ENCODE data around the gene DNAI7. TPM values are rescaled to one million over a fixed set of nuclear protein-coding genes. Genes with fewer than 3 reads are reported as not detected.

Gene DNAI7
- total RNA-seq, 2 experiments from 2014 or later: 0.36 TPM; not detected in 1

- Mint-ChIP-seq H3K27me3 (peaks cover 1% of the 10 kb centered on the region), H3K4me1 (ENCODE audit: low read depth) (peaks cover 17% of the 10 kb centered on the region), H3K27ac (no peak overlapping the region), H3K4me3 (no peak overlapping the region), H3K36me3 (ENCODE audit: low read depth) (no peaks in the 10 kb centered on the region), H3K9me3 (no peaks in the 10 kb centered on the region)
- DNase-seq: no peak
- no peak overlapping the region for H3K27ac ChIP-seq (ENCODE audit: low read depth in 1 of 2, low read length in 2 of 2)
- no peak for ATAC-seq (ENCODE audit: poor library complexity)
- ChIA-PET CTCF (no interaction called here), POLR2A (no interaction called here)
- H3K9me3 ChIP-seq (ENCODE audit: control insufficient read depth in 1 of 2, insufficient read depth in 1 of 2, low read length in 2 of 2): no peaks in the 10 kb centered on the region
- H3K4me1 ChIP-seq (ENCODE audit: insufficient read depth, low read length): no peaks in the 10 kb centered on the region
- no peaks in the 10 kb centered on the region for H3K27me3 ChIP-seq (ENCODE audit: control insufficient read depth in 1 of 2, insufficient read depth in 2 of 2, low read length in 2 of 2)
- intact Hi-C loops (cut with DNase I, micrococcal nuclease): no loop called here
- no peak overlapping the region for H3K4me3 ChIP-seq (ENCODE audit: low read length)
- H3K36me3 ChIP-seq (ENCODE audit: insufficient read depth, low read length): no peaks in the 10 kb centered on the region
- no peak for TF ChIP-seq CTCF (IDR thresholded peaks at IDR 0.05)
Measured at GRCh38 chr12:25182765-25183164, 12.2 kb downstream of the DNAI7 start.

GRCh38 chr12:25162866-25163265 is 32.1 kb downstream of the DNAI7 start:
- no peaks in the 10 kb centered on the region for H3K9me3 Mint-ChIP-seq
- H3K4me3 Mint-ChIP-seq: no peak overlapping the region
- Histone ChIP-seq H3K4me1 (ENCODE audit: insufficient read depth, low read length) (no peaks in the 10 kb centered on the region), H3K4me3 (ENCODE audit: low read length) (no peak overlapping the region), H3K27me3 (ENCODE audit: control insufficient read depth in 1 of 2, insufficient read depth in 2 of 2, low read length in 2 of 2) (no peaks in the 10 kb centered on the region), H3K9me3 (ENCODE audit: control insufficient read depth in 1 of 2, insufficient read depth in 1 of 2, low read length in 2 of 2) (no peaks in the 10 kb centered on the region), H3K27ac (ENCODE audit: low read depth in 1 of 2, low read length in 2 of 2) (no peak overlapping the region), H3K36me3 (ENCODE audit: insufficient read depth, low read length) (no peaks in the 10 kb centered on the region)
- no peak for TF ChIP-seq CTCF (IDR thresholded peaks at IDR 0.05)
- ChIA-PET POLR2A (no interaction called here), CTCF (no interaction called here)
- no peaks in the 10 kb centered on the region for H3K36me3 Mint-ChIP-seq (ENCODE audit: low read depth)
- H3K4me1 Mint-ChIP-seq (ENCODE audit: low read depth): no peaks in the 10 kb centered on the region
- H3K27ac Mint-ChIP-seq: no peak overlapping the region
- H3K27me3 Mint-ChIP-seq: no peaks in the 10 kb centered on the region
- intact Hi-C loops (cut with DNase I, micrococcal nuclease): no loop called here
- no peak for ATAC-seq (ENCODE audit: poor library complexity)
- DNase-seq: no peak

GRCh38 chr12:25156061-25156460 is 38.9 kb downstream of the DNAI7 start:
- TF ChIP-seq CTCF (IDR thresholded peaks at IDR 0.05): no peak
- peaks cover 7% of the 10 kb centered on the region for H3K4me1 Mint-ChIP-seq (ENCODE audit: low read depth)
- no peak overlapping the region for H3K4me3 ChIP-seq (ENCODE audit: low read length)
- no peak for DNase-seq
- no peaks in the 10 kb centered on the region for H3K4me1 ChIP-seq (ENCODE audit: insufficient read depth, low read length)
- H3K4me3 Mint-ChIP-seq: no peak overlapping the region
- no peak for ATAC-seq (ENCODE audit: poor library complexity)
- no peak overlapping the region for H3K27ac ChIP-seq (ENCODE audit: low read depth in 1 of 2, low read length in 2 of 2)
- no peaks in the 10 kb centered on the region for H3K27me3 Mint-ChIP-seq
- H3K36me3 ChIP-seq (ENCODE audit: insufficient read depth, low read length): no peaks in the 10 kb centered on the region
- H3K27me3 ChIP-seq (ENCODE audit: control insufficient read depth in 1 of 2, insufficient read depth in 2 of 2, low read length in 2 of 2): no peaks in the 10 kb centered on the region
- CTCF ChIA-PET: interaction anchor here (1.7 kb wide), 1 partner anchor 159 kb away, joined by 7 read pairs; no protein-coding TSS in a partner anchor
- no peaks in the 10 kb centered on the region for H3K9me3 ChIP-seq (ENCODE audit: control insufficient read depth in 1 of 2, insufficient read depth in 1 of 2, low read length in 2 of 2)
- H3K36me3 Mint-ChIP-seq (ENCODE audit: low read depth): no peaks in the 10 kb centered on the region
- H3K9me3 Mint-ChIP-seq: no peaks in the 10 kb centered on the region
- H3K27ac Mint-ChIP-seq: no peak overlapping the region
- POLR2A ChIA-PET: interaction anchor here (1.8 kb wide), 1 partner anchor 231 kb away, joined by 10 read pairs; no protein-coding TSS in a partner anchor
- intact Hi-C loops (cut with DNase I, micrococcal nuclease): loop anchor here in 1 of 2 experiments (5.0 to 10.0 kb wide), 2 partner anchors 36 to 239 kb away; no protein-coding TSS in a partner anchor
